ENCODE measurements around the gene GRIA2.

Gene GRIA2

GRCh38 chr4:157270108-157270507 is 49.6 kb downstream of the GRIA2 start:
- DNase-seq: no peak

- DNase-seq: no peak
These were observed 50.0 kb downstream of the GRIA2 start for GRCh38 chr4:157270552-157270951.

GRCh38 chr4:157271166-157271869 is 50.8 kb downstream of the GRIA2 start:
- DNase-seq: no peak

- no peak for DNase-seq
These were observed 60.1 kb downstream of the GRIA2 start for GRCh38 chr4:157280673-157281072.

GRCh38 chr4:157282019-157282418 is 61.5 kb downstream of the GRIA2 start:
- DNase-seq: no peak

GRCh38 chr4:157287445-157287844 is 66.9 kb downstream of the GRIA2 start:
- DNase-seq: no peak

GRCh38 chr4:157290622-157291021 is 70.1 kb downstream of the GRIA2 start:
- no peak for DNase-seq

GRCh38 chr4:157291071-157291470 is 70.5 kb downstream of the GRIA2 start:
- no peak for DNase-seq

GRCh38 chr4:157293673-157294072 is 73.1 kb downstream of the GRIA2 start:
- DNase-seq: no peak

GRCh38 chr4:157294575-157294974 is 74.0 kb downstream of the GRIA2 start:
- no peak for DNase-seq

- no peak for DNase-seq
These were observed 80.2 kb downstream of the GRIA2 start for GRCh38 chr4:157300701-157301100.

GRCh38 chr4:157303471-157303960 is 83.0 kb downstream of the GRIA2 start:
- no peak for DNase-seq

GRCh38 chr4:157304769-157305168 is 84.2 kb downstream of the GRIA2 start:
- no peak for DNase-seq

- no peak for DNase-seq
These were observed 92.2 kb downstream of the GRIA2 start for GRCh38 chr4:157312702-157313101.

- no peak for DNase-seq
These were observed 94.4 kb downstream of the GRIA2 start for GRCh38 chr4:157314906-157315305.

- no peak for DNase-seq
These were observed 95.4 kb downstream of the GRIA2 start for GRCh38 chr4:157315968-157316367.

GRCh38 chr4:157320092-157320491 is 99.6 kb downstream of the GRIA2 start:
- DNase-seq: no peak

GRCh38 chr4:157327666-157328065 is 107.1 kb downstream of the GRIA2 start:
- DNase-seq: no peak

- no peak for DNase-seq
These were observed 137.4 kb downstream of the GRIA2 start for GRCh38 chr4:157357887-157358286.

- DNase-seq: no peak
These were observed 137.9 kb downstream of the GRIA2 start for GRCh38 chr4:157358439-157358838.

GRCh38 chr4:157358851-157359250 is 138.3 kb downstream of the GRIA2 start:
- no peak for DNase-seq

GRCh38 chr4:157363360-157363759 is 142.8 kb downstream of the GRIA2 start:
- DNase-seq: no peak

- no peak for DNase-seq
These were observed 151.6 kb downstream of the GRIA2 start for GRCh38 chr4:157372154-157372553.

- DNase-seq: no peak
These were observed 152.0 kb downstream of the GRIA2 start for GRCh38 chr4:157372567-157372966.

- no peak for DNase-seq
These were observed 169.2 kb downstream of the GRIA2 start for GRCh38 chr4:157389741-157390140.

All from suppressor macrophage treated with lipopolysaccharide for 1 hour (primary cell).